K562 (cell line): Measurements from ENCODE around the gene PCSK5. TPM values are rescaled to one million over a fixed set of nuclear protein-coding genes. Genes with fewer than 3 reads are reported as not detected.

Source experiments
- ATAC-seq: fragments of 200-7000 bp; cut with Tn5 transposase; 3 replicates; pipeline ENCODE4 v1.9.1; 2020; ENCODE audit warnings: moderate library complexity
- BruUV-seq: library from RNA; stranded (reverse); fragments of 400-500 nt; replicated peaks from 2 replicates; lab custom pipeline; 2021; lab: Mats Ljungman, UMichigan
- CTCF ChIA-PET: fragments of 300-600 bp; formaldehyde crosslinking; extraction: SDS; loops from one replicate; lab custom pipeline; 2021; ENCODE audit warnings: low intra/inter-chr PET ratio; lab: Yijun Ruan, JAX
- POLR2A ChIA-PET: fragments of 300-600, 350-650 bp; sonication (Branson Sonifier 250); formaldehyde crosslinking; extraction: SDS; loops from one replicate; lab custom pipeline; 2021; ENCODE audit warnings: antibody characterized with exemption, inconsistent platforms; lab: Yijun Ruan, JAX
- DNase-seq, 4 experiments: peaks; one replicate each; pipeline versions ENCODE4 v3.0.0 to v3.0.0-alpha.2; 2011 to 2018; ENCODE audit warnings: low spot score in 3 of 4, mixed read lengths in 3 of 4; ENCODE audit errors: extremely low read depth in 1 of 4
- FAIRE-seq: peaks from 2 replicates; lab custom pipeline; 2011; peaks lifted over from hg19 to GRCh38; lab: Jason Lieb, UNC
- H2AFZ ChIP-seq: 2 replicates; pipeline ENCODE4 v1.6.0; 2011; ENCODE audit warnings: low read depth, low read length, control low read depth, inconsistent platforms
- H3K27ac ChIP-seq: fragments of 200-600 bp; 3 replicates; pipeline ENCODE4 v1.8.0; 2011; ENCODE audit warnings: low read depth, mild to moderate bottlenecking, control low read depth, inconsistent platforms, low read length, moderate library complexity, mixed read lengths; ENCODE audit errors: extremely low read depth
- H3K27me3 ChIP-seq, 2 experiments: fragments of 300-600 bp in 1 of 2; 2 replicates in 1 of 2; 3 replicates in 1 of 2; pipeline versions ENCODE4 v1.6.0 to v1.8.0; 2011; ENCODE audit warnings: inconsistent platforms in 2 of 2, low read length in 2 of 2, mild to moderate bottlenecking in 1 of 2, mixed read lengths in 1 of 2, moderate library complexity in 1 of 2; ENCODE audit not compliant: control insufficient read depth in 2 of 2, insufficient read depth in 2 of 2
- H3K36me3 ChIP-seq: fragments of 300-600 bp; 3 replicates; pipeline ENCODE4 v1.8.0; 2011; ENCODE audit warnings: mild to moderate bottlenecking, low read length, inconsistent platforms; ENCODE audit not compliant: control insufficient read depth, insufficient read depth
- H3K4me1 ChIP-seq, 2 experiments: fragments of 200-600 bp in 1 of 2; replicated peaks in 1 of 2; 2 replicates in 1 of 2; 3 replicates in 1 of 2; pipeline versions ENCODE4 v1.5.1 to v1.8.0; 2011; ENCODE audit warnings: inconsistent platforms in 2 of 2, low read length in 2 of 2, mild to moderate bottlenecking in 1 of 2, mixed read lengths in 1 of 2, moderate library complexity in 1 of 2; ENCODE audit not compliant: control insufficient read depth in 2 of 2, insufficient read depth in 2 of 2
- H3K4me2 ChIP-seq: 2 replicates; pipeline ENCODE4 v1.6.1; 2011; ENCODE audit warnings: low read length, control low read depth, inconsistent platforms, mixed read lengths; ENCODE audit not compliant: insufficient read depth
- H3K4me3 ChIP-seq: fragments of 200-600 bp; sonication (generic), shearing (Covaris generic); 2 replicates; pipeline ENCODE4 v1.5.1; 2016; ENCODE audit warnings: control low read depth, inconsistent platforms
- H3K79me2 ChIP-seq: fragments of 200-600 bp; 3 replicates; pipeline ENCODE4 v1.8.0; 2011; ENCODE audit warnings: low read length, inconsistent platforms; ENCODE audit not compliant: control insufficient read depth, insufficient read depth
- H3K9ac ChIP-seq, 2 experiments: 2 replicates each; pipeline versions ENCODE4 v1.6.0 to v1.6.1; 2011; ENCODE audit warnings: low read depth in 2 of 2, low read length in 2 of 2, control low read depth in 1 of 2, inconsistent platforms in 1 of 2, mild to moderate bottlenecking in 1 of 2, mixed read lengths in 1 of 2; ENCODE audit not compliant: insufficient read depth in 1 of 2
- H3K9me1 ChIP-seq: one replicate; pipeline ENCODE4 v1.6.0; 2011; ENCODE audit warnings: inconsistent platforms, mild to moderate bottlenecking, low read length, moderate library complexity; ENCODE audit not compliant: control insufficient read depth, insufficient read depth
- H3K9me3 ChIP-seq: replicated peaks from 2 replicates; pipeline ENCODE4 v1.5.1; 2011; ENCODE audit warnings: low read depth, low read length, inconsistent platforms; ENCODE audit not compliant: control insufficient read depth, insufficient read depth
- H4K20me1 ChIP-seq: replicated peaks from 2 replicates; pipeline ENCODE4 v1.6.1; 2011; ENCODE audit warnings: low read length, inconsistent platforms, mixed read lengths; ENCODE audit not compliant: control insufficient read depth, insufficient read depth
- BDP1 ChIP-seq: IDR thresholded peaks from 3 replicates; pipeline ENCODE4 v1.6.1; 2011; ENCODE audit not compliant: insufficient read length, insufficient read depth
- HMGN3 ChIP-seq: IDR thresholded peaks from 2 replicates; pipeline ENCODE4 v1.6.1; 2011; ENCODE audit warnings: borderline replicate concordance, low read depth, mild to moderate bottlenecking, mixed read lengths, low read length; ENCODE audit not compliant: insufficient read length; ENCODE audit errors: extremely low read depth
- MTA2 ChIP-seq: fragments of 450-650 bp; IDR thresholded peaks from 2 replicates; pipeline ENCODE4 v1.6.1; 2016; ENCODE audit warnings: low read depth
- RB1 ChIP-seq: fragments of 450-650 bp; IDR thresholded peaks from 2 replicates; pipeline ENCODE4 v1.6.1; 2017; ENCODE audit warnings: low read depth, mild to moderate bottlenecking
- SIX5 ChIP-seq, 2 experiments: IDR thresholded peaks; 2 replicates each; pipeline ENCODE4 v1.6.1; 2011; ENCODE audit warnings: low read length in 2 of 2, borderline replicate concordance in 1 of 2, low read depth in 1 of 2, mild to moderate bottlenecking in 1 of 2, moderate library complexity in 1 of 2; ENCODE audit not compliant: insufficient read depth in 1 of 2
- TSC22D4 ChIP-seq: fragments of 450-650 bp; IDR thresholded peaks from 2 replicates; pipeline ENCODE4 v1.6.1; 2016; ENCODE audit warnings: missing genetic modification characterization, missing biosample characterization, control low read depth
- ZNF124 ChIP-seq: sonication (generic); formaldehyde crosslinking; IDR thresholded peaks from 2 replicates; pipeline ENCODE4 v1.8.1; 2022; ENCODE audit warnings: missing genetic modification reagents
- ZNF253 ChIP-seq: fragments of 250-450 bp; sonication (Bioruptor Pico); conservative IDR thresholded peaks from 2 replicates; pipeline ENCODE4 v1.6.1; 2021; ENCODE audit warnings: mild to moderate bottlenecking
- WGBS: fragments of 100-300 bp; shearing (Covaris generic); methylation state at CpG from one replicate; pipeline ENCODE4 v1.1.6; 2016; ENCODE audit warnings: low coverage, mixed read lengths; ENCODE audit not compliant: insufficient coverage; ENCODE audit errors: missing lambda C conversion rate; 5-methylcytosine and 5-hydroxymethylcytosine counted together
- in situ Hi-C: fragments of 300-500 bp; cut with MboI; formaldehyde crosslinking; loops from 4 replicates; pipeline ENCODE4 v1.15.0; 2018; ENCODE audit warnings: inconsistent platforms, mixed read lengths
- intact Hi-C: fragments of 100-400 bp; cut with micrococcal nuclease; formaldehyde crosslinking; loops from 2 replicates; pipeline ENCODE4 v1.14.2; 2022
- polyA plus RNA-seq, 8 experiments: library from polyadenylated mRNA; depleted of rRNA in 4 of 8; stranded (reverse) in 5 of 8; unstranded in 3 of 8; fragments of >200 nt; fragmentation: Nextera tagmentation in 2 of 8; fragmentation: Illumina TruSeq in 1 of 8; extraction: Ambion mirVana in 2 of 8; extraction: Trizol in 1 of 8; gene quantifications; 2 replicates each; pipeline versions ENCODE4 v1.2.1 to v1.2.3, GENCODE V29; 2011 to 2014; ENCODE audit warnings: inconsistent platforms in 1 of 8, missing spikeins in 1 of 8
- total RNA-seq, 7 experiments: library from RNA; depleted of rRNA in 6 of 7; stranded (reverse); fragments of >200 nt in 6 of 7; fragmentation: Illumina TruSeq in 2 of 7; extraction: Trizol in 2 of 7; gene quantifications; 2 replicates each; pipeline versions ENCODE4 v1.2.1 to v1.2.3, GENCODE V29; 2011 to 2021; ENCODE audit warnings: low replicate concordance in 1 of 7

The PCSK5 gene
- total and polyA plus RNA-seq, 9 of the 15 experiments (the other 6 are each of a cell fraction or from before 2014, with no cell fraction given): not detected

DNA sequence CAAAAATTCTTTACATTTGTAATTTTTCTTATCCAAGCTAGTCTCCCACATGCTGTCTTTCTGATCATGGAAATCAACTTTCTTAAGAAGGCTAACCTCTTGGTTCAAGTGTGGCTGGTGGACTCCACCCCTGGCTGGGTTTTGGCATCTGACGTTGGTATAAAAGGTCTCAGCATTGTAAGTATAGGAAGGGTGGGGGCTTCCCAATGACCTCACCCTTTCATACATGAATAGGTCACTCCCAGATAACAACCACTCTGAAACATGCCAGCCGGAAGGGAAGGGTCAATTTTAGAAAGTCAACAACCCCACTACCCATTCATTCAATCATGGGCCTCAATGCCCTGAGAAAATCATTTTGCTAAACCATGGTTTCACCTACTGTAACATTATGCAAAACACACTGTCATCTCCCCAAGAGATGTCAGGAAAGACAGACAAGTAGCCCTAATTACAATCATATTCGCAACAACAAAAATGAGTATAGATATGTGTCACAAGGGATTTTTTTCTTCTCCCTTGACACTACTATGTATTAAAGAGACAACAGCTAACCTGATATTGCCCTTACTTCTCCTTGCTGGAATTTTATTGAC is 31.9 kb upstream of the PCSK5 start:
- no TSS peak for BruUV-seq
- Histone ChIP-seq H3K4me1 (no peaks in the 10 kb centered on the region), H3K79me2 (no peaks in the 10 kb centered on the region), H3K4me3 (no peak overlapping the region), H3K9me1 (no peaks in the 10 kb centered on the region), H3K27ac (no peak overlapping the region), H3K36me3 (no peaks in the 10 kb centered on the region), H3K4me2 (no peak overlapping the region), H3K9me3 (no peaks in the 10 kb centered on the region), H3K9ac (no peak overlapping the region), H4K20me1 (no peaks in the 10 kb centered on the region), H3K27me3 (no peaks in the 10 kb centered on the region), H2AFZ (no peak overlapping the region)
- CTCF ChIA-PET: no interaction called here
- ATAC-seq (no peak), FAIRE-seq (no peak), DNase-seq (no peak)
- in situ Hi-C loops: no loop called here
- TF ChIP-seq ZNF253 (CRISPR knock-in tag) (no peak), BDP1 (no peak), MTA2 (no peak), HMGN3 (no peak), RB1 (no peak), SIX5 (IDR thresholded peaks at IDR 0.05; ENCODE audit: borderline replicate concordance in 1 of 2, insufficient read depth in 1 of 2, low read depth in 1 of 2, low read length in 2 of 2) (no peak), TSC22D4 (tag) (no peak), ZNF124 (CRISPR knock-in tag) (no peak)
- intact Hi-C loops: no loop called here
- POLR2A ChIA-PET: interaction anchor here (1.1 kb wide), 1 partner anchor 11 kb away, joined by 3 read pairs; no protein-coding TSS in a partner anchor
- WGBS: 0% methylated on average over 3 of the region's 3 CpGs
